ENCODE results near the gene IL15RA.
A peak's percentile ranks its signal among the peaks of the same experiment; 100 is the strongest.
"Not testable (repeated sequence)": the region's sequence is repeated elsewhere in the genome, so short reads cannot be mapped to it uniquely, and the experiment has no call there.

Gene IL15RA

DNA sequence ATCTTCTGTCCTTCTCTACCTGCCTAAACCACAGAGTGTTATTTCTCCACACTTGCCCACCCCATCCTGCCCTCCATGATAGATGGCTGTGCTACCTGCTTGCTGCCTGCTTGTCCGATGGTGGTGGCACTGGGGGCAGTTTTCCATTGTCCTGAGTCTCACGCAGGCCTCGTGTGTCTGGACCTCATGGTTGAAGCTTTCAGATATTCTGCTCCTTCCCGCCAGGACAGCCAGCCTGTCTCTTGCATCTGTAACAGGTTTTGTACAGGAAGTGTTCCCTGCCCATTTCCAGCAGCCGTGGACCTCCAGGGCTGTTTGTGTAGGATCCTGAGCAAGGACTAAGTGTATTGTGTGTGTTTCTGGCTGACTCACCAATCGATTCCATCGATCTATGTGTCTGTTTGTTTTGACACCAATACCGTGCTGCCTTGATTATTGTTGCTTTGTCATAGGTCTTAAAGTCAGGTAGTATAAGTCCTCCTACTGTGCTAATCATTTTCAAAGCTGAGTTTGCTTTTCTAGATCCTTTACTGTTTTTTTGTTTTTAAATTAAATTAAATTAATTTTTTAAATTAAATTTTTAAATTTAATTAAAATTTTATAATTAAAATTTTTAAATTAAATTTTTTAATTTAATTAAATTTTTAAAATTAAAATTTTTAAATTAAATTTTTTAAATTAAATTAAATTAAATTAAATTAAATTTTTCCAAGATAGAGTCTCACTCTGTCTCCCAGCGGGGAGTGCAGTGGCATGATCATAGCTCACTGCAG is 8.5 kb downstream of the IL15RA start:
- no peak for DNase-seq

DNA sequence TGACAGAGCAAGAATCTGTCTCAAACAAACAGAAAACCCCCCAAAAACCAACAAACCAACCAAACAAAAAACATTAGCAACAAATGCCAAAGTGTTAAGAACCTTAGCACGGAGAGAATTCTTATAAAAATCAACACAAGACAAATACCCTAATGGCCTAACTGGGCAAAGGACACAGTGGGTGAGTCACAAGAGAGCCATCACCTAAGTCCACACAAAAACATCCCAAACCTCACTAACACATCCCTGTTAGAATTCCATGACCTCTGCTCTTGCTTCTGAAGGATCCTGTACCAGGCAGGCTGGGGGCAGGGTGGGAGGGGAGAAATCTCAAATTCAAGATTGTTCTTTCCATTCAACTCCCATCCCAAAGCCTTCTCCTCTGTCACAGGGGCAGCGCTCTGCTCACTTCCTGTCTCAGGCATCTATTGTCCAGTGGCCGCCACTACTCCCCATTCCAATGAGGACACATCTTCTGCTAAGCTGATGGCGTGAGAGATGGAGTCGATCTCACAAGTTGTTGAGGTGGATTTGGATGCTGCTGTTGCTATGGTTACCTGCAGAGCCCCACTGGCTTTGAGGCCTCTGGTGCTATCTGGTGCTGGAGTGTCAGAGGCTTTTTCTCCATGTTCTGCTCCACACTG is 9.2 kb downstream of the IL15RA start:
- no peak for DNase-seq

DNA sequence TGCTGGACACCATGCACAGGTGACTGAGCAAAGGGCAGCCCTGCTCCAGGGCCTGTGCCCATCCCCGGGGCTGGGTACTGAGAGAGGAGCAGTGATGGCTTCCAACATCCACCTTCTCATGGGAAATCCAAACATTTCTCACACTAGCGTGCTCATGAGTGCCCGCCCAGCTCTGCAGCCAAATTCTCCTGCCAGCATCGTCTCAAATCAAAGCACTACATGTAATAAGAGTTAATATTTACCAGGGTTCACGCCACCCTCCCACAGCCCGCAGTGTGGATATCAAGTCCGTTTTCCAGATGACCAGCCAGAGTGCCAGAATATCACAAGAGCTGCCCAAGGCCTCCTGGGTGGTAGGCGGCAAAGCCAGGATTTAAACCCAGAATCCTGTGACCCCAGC is 12.1 kb downstream of the IL15RA start:
- DNase-seq: no peak

DNA sequence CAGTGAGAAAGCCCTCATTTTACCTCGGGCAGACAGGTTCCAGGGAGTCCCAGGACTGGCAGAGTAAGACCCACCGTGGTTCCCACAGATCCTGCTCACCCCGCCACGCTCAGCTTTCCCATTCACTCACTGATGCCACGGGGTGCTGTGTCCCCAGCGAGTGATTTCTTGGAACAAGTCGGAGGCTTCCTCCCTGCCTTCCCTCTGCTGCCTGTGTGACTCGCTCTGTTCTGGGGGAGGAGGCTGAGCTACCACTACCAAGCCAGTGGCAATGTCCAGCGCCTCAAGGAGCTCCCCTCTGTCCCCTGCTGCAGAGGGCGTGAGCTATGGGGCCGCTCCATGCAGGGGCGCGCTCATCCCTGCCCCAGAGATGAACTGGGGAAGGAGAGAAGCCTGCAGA is 12.6 kb downstream of the IL15RA start:
- no peak for DNase-seq

DNA sequence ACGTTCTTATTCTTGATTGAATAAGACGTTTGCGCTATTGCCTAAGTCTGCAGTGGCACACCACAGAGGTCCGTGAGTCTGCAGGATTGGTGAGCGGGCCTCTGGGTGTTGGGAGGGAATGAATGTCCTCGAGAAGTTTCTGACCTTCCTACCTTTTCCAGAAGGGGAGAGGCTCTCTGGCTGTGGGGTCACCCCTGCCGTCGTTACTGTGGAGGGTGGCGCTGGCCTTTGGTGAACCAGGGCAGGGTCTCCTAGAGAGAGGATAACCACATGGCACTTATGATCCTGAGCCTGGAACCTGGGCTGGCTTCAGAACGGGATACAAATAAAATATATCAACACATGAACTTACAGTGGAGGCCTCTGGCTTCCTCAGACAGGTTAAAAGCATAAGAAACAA is 13.8 kb downstream of the IL15RA start:
- no peak for DNase-seq

DNA sequence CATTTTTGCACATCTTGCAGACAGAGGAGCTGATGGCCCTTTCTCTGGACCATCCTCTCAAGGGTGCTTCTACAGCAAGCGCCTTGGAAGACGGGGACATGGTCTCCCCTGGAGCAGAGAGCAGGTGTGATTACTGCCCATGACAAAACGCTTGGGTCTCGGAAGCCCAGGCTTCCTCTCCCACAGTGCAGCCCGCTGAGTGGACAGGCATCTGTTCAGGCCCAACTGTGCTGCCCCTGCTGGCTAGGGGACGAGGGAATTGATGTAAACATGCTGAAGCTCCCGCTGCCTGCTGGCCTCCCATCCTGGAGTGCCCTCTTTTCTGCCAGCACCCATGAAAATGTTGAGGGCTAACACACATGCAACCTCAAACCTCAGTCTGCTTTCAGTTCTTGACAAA is 14.3 kb downstream of the IL15RA start:
- DNase-seq: no peak

DNA sequence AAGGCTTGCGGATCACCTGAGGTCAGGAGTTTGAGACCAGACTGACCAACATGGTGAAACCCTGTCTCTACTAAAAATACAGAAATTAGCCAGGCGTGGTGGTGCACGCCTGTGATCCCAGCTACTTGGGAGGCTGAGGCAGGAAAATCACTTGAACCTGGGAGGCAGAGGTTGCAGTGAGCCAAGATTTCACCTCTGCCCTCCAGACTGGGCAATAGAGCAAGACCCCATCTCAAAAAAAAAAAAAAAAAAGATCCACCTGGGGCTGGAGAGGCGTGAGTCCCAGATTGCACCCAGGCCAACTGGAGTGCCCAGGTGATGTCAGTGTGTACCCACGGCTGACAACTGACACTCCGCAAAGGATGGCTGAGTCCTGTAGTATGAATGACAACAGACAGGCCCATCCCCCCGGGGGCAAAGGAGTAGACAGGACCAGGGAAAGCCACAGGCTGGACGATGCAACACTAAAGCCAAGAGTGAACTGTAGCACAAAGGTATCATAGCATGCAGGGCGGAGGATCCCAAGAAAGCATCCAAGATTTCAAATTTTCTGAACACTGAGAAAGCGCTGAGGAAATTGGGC is 14.9 kb downstream of the IL15RA start:
- DNase-seq: not testable (repeated sequence)

DNA sequence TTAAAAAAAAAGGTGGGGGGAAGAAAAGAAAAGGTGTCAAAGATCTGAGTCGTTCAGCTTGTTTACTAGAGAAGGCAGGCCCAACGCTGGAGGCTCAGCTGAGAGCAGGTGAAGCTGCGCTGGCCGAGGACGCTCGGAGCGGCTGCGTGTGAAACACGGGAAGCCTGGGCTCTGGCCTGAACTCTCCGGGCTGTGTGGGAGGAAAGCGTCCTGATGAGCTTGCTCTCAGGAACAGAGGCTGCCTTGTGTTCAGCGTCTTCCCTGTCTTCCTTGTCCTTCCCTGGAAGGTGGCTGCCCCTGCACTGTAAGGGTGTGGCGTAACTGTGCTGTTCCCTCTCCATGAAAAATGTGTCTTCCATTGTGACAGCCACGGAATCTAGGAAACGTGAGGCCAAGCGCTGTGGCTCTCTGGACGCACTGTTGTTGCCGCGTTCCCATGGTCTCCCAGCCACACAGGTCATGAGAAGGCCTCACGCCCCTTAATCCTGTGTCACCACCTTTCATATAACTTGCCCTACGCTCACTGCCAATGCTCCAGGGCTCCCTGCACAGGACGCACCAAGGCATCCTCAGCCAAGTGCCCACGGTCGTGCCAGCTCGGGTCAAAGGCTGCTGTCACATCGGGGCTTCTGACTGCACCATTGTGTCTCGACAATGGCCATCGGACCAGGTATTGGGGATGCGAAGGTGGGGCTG is 15.8 kb downstream of the IL15RA start:
- DNase-seq: no peak

DNA sequence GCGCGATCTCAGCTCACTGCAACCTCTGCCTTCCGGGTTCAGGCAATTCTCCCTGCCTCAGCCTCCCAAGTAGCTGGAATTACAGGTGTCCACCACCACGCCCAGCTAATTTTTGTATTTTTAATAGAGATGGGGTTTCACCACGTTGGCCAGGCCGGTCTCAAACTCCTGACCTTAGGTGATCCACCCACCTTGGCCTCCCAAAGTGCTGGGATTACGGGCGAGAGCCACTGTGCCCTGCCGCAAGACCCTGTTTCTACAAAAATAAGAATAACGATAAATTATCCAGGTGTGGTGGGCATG is 16.4 kb downstream of the IL15RA start:
- not testable (repeated sequence) for DNase-seq

DNA sequence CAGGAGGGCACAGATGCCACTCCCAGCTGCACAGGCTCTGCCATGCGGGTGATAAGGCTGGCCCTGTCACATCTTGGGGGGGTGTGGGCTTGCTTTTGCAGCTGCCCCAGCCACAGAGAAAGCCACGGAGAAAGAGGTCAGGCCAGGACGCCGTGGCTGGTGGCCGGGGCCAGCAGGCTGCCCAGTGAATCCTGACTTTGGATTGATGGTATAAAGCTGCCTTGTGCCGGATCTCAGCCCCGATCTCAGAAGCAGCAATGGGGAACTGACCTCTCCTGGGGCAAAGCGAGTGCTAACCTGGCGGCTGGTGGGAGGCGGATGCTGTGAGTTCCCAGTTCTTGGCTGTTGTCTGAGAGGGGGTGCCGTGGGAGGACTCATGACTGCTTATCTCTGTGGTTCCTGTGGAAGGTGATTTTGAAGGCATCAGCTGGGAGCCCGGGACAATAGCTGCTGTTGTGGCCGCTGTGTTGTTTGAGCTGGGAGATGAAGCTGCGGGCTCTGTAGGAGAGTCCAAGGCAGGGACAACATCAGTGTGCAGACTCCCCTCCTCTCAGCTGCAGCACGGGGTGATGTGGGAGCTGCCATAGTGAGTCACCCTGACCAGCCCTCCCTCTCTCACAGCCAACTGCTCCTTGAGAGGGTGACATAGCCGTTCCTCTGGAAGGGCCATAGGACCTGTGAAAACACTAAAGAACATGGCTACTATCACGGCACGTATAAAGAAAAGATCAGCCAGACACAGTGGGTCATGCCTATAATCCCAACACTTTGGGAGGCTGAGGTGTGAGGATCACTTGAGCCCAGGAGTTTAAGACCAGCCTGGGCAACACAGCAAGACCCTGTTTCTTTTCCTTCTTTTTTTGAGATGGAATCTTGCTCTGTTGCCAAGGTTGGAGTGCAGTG is 17.0 kb downstream of the IL15RA start:
- no peak for DNase-seq

DNA sequence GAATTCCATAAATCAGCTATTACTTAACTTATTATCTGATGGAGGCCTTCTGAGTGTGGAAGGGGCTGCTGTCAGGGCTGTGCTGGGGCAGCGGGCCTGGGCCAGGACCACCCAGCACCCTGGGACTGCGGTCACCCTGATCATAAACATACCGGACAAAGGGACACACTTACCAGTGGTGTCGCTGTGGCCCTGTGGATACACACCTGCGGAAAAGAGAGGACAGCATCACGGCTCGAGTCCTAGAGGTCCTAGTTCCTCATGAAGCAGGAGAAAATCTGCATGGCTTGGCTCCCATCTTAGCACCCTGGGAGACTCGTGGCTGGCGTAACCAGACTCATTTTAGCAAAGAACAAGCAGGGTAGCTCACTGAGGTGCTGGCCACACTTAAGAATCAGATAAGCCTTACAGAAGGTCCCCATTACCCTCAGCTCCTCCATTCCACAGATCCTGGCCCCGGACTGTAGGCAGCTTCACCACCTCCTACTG is 17.7 kb downstream of the IL15RA start:
- no peak for DNase-seq

DNA sequence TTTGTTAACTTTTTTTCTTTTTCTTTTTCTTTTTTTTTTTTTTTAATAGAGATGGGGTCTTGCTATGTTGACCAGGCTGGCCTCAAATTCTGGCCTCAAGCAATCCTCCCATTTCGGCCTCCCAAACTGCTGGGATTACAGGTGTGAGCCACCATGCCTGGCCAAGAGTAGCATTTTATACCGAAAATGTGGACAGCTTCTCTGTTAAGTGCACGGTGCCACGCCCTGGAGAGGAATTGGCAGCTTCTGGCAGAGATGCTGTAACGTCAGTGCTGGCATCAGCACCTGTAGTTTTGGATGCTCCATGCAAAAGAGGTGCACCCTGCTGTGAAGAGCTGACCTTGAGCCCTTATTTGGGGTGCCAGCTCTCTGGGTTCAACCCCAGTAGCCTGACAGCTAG is 18.2 kb downstream of the IL15RA start:
- no peak for DNase-seq

DNA sequence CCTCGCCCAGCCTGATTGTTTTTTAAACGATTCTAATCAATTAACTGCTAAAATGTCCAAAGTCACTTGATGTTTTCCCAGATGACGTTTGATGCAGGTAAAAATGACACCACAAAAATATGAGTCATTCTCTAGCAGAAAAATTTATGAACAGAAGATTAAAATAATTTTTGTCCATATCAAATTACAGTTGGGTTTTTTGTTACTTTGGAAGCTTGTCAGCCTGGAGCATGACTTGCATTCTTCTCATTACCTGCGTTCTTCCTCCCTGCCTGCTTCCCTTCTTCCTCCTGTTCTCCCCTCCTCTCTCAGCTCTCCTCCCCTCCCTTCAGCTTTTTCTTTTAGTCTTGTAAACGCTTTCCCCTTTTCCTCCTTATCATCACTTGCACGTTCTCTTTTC is 18.7 kb downstream of the IL15RA start:
- no peak for DNase-seq

DNA sequence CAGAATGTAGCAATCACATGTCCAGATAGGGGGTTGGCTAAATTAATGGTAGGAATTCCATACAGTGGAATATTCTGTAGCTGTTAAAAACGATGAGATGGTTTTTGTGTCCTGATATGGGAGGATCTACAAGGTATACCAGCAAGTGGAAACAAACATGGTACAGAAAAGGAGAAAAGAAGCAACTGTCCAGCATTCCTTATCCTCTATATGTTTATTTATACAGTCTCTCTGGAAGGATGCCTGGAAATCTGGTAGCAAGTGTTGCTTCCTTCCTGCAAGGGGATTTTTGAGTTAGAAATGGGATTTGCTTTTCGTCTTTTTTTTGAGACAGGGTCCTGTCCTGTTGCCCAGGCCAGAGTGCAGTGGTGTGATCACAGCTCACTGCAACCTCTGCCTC is 19.3 kb downstream of the IL15RA start:
- no peak for DNase-seq

DNA sequence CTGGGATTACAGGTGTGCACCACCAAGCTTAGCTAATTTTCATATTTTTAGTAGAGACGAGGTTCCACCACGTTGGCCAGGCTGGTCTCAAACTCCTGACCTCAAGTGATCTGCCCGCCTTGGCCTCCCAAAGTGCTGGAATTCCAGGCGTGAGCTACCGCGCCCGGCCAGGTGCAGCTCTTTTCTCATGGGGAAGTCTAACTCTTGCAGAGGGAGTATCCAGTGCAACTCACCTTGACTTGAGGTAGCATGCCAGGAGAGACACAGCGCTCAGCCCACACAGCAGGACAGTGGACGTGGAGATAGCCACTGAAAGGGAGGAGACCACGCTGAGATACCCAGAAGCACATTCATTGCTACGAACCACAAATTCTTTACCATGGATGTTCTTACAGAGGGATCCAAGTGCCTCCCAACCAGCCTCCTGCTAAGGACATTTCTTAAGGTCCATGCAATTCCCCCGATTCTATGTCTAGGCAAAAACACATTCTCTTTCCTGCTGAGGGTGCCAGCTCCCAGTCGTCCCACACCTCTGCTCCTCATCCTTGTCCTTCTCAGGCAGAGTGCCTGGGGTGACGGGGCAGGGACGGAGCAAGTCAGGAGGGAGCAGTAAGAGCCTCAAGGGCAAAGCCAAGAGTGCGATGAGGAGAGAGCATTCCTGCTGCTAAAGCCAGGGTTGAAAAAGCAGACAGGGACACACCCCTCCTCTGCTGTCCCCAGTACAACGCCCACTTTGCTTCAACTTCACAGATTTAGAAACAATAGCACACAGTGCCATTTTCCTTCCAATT is 21.0 kb downstream of the IL15RA start:
- no peak for DNase-seq

DNA sequence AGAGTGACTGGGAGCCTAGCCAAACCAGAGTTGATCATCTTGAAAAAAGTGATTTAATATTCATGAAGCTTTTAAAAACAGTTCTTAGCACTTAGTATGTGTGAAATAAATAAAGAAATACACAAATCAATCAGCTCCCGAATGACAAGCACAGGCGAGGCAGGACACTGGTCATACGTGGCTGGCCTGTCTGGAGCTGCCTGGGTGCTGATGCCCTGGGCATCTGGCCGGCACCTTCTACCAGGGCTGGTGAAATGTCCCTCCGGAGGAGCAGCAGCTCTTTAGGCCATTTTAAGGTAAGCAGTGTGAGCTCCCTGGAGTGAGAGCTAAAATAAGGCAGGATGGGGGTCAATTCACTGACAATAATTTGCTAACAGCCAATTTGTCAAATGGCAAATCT is 23.7 kb downstream of the IL15RA start:
- DNase-seq: no peak

DNA sequence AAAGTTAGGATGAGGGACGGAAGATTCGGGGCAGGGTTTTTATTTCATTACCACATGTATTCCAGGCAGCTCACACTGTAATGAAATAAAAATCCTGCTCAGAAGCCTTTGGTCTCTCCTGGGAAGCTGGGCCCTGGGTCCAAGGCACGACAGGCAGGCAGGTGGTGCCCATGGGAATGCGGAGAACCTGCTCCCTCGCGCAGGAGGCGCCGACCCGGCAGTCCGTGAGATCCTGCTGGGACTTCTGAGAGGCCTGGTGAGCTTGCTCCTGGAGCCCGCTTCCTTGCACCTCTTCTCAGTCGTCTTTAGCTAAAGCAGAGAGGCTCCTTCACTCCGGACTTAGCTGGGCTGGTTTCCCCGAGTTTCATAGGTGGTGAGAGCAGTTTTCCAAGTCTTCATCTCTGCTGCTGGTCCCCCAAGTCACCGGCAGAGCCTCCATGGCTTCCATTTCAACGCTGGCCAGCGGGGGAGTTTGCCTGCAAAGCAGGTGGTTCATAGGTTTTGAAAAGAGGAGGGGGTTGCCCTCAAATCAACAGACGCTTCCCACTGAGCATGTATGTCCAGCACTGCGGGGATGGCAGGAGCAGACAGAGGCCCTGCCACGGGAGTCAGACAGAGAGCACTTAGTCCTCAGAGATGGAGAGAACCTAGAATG is 24.5 kb downstream of the IL15RA start:
- no peak for DNase-seq

DNA sequence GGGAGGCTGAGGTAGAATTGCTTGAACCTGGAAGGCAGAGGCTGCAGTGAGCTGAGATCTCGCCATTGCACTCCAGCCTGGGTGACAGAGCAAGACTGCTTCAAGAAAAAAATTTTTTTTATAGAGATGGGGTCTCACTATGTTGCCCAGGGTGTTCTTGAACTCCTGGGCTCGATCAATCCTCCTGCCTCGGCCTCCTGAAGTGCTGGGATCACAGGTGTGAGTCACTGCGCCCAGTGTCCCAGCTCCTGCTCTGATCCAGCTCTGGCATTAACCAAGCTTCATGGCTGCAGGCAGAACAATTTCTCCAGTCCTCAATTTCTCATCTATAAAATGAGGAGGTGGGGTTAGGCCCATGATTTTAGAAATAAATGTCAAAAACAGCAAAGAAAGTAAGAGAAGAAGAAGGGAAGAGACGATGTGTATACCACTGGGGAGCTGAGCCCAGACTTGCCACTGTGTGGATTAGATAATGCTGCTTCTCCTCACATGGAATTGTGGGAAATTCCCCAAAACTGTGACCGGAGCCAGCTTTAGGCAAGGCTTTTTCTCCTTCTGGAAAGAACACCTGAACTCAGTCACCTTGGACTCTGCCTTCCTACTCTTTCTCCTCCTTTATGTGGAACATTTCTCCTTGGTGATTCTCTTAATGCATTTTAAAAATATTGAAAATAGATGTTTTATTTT is 25.5 kb downstream of the IL15RA start:
- DNase-seq: no peak

DNA sequence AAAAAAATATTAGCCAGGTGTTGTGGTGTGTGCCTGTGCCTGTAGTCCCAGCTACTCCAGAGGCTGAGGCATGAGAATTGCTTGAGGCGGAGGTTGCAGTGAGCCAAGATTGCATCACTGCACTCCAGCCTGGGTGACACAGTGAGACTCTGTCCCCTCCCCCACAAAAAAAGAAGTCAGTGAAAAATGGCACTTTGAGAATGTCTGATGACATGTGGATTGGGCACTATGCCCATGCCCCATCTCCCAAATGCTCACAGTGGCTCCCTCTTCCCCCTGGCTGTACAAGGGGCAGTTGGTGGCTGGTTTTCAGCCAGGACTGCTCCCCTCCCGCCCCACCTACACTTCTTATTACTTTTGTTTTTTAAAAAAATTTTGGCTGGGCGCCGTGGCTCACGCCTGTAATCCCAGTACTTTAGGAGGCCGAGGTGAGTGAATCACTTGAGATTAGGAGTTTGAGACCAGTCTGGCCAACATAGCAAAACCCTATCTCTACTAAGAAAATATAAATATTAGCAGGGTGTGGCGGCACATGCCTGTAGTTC is 26.1 kb downstream of the IL15RA start:
- peak; percentile 63 for DNase-seq

DNA sequence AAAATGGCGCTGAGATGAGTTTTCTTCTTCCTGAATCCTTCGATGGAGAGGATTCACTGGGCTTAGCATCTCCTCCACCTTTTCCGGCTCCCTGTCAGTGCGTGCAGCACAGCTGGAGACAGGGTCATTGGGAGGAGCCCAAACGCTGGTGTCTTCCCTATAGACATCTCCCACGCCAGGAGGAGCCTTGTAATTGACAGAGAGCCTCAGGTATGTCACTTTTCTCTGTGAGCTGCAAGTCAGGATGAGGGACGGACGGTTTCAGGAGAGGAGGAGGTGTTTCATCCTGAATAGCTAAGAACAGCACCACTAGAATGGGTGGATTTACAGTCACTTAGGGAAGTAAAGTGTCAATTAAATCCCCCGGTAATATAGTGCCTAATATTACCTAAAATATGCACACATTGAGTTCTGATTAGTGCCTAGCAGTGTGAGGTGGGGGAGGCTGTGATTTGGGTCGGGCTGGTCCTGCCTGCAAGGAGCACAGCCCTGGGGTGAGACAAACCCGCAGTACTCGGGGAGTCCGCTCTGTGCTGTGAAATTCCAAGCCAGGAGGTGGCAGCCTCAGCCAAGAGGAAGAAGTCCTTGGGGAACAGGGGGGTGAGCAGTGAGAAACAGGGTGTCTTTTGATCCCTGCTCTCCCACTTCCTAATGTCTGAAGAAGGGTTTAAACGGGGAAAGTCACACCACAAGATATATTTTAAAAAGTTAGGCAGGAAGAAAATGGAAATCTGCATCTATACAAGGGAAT is 28.2 kb downstream of the IL15RA start:
- peak; percentile 29 for DNase-seq

All from inflammatory macrophage treated with lipopolysaccharide for 4 hours (primary cell).